ENCODE measurements around the gene CAMTA1.
"Not testable (repeated sequence)": the region's sequence is repeated elsewhere in the genome, so short reads cannot be mapped to it uniquely, and the experiment has no call there.

Gene CAMTA1

DNA sequence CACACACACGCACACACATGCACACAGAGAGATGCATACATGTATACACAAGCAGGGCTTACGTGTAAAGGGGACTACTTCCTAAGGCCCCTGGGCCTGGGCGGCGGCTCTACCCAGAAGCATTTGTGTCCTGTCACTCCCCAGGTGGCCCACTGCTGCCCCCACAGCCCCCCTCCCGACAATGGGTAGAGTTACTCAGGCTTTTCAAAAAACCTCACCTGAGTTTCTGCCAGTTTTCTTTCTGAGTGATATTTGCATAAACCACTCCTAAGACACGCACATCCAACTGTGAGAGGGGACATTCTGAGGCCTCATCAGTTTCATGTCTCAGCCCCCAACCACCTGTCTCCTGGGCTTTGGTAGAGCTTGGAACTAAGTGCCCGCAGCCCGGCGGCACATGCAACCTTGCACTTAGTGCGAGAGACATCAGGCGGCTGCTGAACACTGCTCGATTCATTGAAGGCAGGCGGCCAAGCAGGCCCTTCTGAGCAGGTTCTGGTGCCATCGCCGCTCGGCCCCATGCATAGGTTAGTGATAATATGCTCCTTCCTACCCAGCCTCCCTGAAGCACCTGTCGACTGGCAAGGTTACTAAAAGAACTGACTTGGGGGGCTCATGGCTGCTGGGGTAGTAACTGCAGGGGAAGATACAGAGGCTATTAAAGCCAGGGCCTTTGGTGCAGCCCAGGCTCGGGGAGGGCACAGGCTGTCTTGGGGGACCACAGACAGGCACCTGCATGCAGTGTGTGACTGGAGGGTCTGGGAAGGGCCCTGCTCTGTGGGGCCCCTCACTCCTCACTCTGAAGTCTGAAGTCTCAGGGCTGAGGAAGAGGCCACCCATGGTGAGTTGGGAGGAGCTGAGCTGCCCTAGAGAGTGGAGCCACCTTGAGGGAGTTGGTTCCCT, 621.6 kb downstream of the CAMTA1 start:
- no peak for DNase-seq

DNA sequence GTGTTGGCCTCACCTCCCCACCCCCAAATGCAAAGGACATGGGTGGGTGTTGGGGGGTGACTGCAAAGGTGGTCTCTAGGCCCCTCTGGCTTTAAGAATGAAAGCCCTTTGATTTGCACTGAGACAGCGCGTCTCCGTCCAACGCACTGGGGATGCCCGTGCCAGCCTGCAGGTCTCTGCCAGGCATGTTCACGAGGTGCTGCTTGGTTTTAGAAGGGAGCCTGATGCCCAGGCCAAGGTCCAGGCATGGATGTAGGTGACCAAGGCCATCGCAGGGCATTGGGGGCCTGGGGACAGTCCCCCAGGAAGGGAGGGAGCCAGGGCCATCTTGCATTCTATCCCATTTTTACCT, 622.3 kb downstream of the CAMTA1 start:
- DNase-seq = no peak

DNA sequence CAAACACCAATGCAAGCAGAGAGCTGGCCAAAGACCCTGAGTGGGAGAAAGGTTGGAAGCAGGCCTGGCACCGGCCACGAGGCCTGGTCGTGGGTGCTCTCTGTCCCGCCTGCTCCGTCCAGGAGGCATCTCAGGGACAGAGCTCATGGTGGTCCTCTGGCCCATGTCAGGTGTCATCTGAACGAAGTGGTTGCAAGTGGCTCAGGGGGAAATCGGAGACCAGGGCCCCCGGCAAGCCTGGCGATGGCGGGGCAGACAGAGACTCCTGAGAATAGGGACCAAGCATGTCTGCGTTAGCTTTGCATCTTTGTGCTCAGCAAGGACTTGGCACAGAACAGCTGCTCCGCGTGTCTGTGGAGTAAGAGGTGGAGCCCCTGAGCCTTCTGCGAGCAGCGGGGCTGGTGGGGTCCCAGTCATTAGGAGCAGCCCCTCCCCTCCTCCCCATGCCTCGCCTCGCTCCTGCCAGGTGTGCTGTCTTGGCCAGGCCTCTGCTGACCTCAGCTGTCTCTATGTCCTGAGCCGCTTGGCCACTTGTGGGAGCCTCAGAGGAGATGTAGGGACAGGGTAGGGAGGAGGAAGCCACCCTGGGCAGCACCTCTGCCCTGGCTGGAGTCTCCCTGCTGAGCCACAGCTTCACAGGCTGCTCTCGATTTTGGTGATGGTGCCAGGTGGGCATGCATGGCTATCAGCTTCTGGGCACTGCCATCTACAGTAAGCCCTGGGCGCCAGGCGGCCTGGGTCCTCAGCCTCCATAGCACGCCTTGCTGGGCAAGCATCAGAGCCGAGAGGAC, 622.9 kb downstream of the CAMTA1 start:
- DNase-seq = no peak

DNA sequence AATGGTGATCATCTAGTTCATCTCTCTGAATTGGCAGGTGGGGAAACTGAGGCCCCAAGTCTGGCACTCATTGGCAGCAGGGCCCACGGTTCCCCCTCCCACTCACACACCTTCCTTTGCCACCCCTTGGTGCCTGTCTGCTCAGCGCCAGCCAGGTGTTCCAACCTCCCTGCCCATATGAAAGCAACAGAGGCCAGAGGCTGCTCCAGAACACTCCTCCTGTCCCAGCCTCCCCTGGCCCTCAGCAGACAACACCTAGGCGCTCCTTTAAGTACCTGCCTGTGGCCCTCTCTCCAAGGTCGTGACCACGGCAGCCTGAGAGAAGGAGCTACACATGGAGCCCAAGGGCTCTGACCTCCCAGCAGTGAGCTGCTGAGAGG, 623.5 kb downstream of the CAMTA1 start:
- DNase-seq = no peak

GRCh38 chr1:7409278-7409677, 624.0 kb downstream of the CAMTA1 start:
- DNase-seq = no peak

DNA sequence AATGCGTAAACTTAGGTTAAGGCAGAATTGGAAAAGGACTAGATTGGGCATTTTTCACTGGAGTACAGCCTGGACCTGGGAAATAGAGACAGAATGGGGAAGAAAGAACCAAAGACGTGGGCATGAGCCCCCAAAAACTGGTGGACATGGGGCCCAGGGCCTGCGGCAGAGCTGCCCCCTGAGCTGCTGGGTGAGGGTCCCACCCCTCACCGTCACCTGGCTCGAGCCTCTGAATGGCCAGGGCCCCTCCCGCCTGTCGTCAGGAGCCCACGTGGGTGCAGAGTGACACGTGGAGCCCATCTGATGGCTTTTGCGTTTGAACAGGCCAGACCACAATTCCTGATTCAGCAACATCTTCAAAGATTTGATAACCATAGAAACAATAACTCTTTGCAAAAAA, 624.9 kb downstream of the CAMTA1 start:
- no peak for DNase-seq

DNA sequence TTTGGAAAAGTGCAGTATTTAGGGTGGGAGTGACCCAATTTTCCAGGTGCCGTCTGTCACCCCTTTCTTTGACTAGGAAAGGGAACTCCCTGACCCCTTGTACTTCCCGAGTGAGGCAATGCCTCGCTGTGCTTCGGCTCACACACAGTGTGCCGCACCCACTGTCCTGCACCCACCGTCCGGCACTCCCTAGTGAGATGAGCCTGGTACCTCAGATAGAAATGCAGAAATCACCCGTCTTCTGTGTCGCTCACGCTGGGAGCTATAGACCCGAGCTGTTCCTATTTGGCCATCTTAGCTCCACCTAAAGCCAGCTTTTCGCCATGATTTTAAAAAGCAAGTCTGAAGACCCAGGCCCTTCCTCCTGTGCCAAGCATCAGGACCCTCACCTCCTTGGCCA, 632.4 kb downstream of the CAMTA1 start:
- not testable (repeated sequence) for DNase-seq

DNA sequence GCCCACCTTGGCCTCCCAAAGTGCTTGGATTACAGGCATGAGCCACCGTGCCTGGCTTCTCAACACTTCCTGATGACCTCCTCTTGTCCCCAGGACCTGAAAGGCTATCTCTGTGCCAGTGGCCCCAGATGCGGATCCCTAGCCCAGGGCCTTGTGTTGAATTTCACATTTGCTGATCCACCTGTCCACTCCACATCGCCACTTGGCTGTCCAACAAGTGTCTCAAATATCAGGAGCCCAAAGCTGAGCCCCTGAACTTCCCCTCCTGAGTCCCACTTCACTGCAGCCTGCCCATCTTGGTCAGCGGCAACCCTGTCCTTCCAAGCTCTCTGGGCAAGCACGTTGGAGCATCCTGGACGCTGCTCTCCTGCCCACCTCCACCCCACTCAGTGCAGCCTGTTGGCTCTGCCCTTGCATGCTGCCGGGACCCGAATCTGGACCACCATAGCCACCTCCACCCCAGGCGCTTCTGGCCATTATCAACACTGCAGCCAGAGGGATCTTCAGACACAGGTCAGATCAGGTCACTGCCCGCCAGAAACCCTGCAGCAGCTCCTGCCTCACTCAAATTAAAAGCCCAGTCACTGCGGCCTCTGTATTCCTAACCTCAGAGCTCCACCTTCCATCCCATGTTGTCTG, 633.3 kb downstream of the CAMTA1 start:
- DNase-seq = no peak

DNA sequence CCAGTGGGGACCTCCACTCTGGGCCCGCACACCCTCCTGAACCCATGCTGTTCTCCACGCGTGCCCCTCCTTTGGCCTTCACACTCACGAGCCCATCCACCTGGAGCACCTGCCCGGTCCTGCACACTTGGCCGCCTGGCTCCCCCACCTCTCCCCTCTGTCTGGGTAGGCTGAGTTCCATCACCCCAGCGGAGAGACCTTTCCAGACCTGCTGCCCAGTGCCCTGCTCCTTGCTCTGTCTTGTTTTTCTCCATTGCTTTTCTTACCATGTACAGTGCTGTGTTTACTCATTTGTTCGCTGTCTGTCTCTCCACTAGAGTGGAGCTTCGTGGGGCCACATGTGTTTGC, 634.8 kb downstream of the CAMTA1 start:
- DNase-seq = no peak

DNA sequence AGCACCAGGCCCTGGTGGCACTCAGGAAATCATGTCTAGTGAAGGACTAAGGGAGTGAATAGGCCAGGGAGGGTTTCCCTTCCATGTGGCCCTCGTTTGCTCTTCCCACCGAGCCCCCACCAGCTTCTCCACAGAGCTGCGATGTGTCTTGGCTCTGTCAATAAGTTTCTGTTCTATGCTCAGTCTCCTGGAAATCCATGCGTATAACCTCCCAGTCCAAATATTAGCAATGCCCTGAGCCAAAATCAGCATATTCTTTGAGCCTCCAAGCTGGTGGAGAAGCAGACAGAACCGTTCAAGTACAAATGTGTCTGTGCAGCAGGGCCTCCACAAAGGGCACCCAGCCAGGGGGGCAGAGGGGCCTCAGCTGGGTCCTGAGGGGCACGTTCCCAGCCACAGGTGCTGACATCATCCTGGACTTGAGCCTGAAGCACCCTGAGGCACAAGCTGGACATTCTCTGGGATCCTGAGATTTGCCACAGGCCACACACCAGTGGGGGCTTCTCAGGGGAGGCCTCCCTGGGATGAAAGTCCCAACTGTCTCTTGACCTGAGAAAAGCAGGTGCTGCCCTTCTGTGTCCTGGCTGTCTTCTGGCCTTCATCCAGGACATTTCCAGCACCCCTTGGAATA, 635.3 kb downstream of the CAMTA1 start:
- DNase-seq = no peak

GRCh38 chr1:7421471-7422075, 636.3 kb downstream of the CAMTA1 start:
- no peak for DNase-seq

- DNase-seq = no peak
These were observed 636.8 kb downstream of the CAMTA1 start for GRCh38 chr1:7422081-7422480.

- DNase-seq = no peak
These were observed 637.3 kb downstream of the CAMTA1 start for GRCh38 chr1:7422561-7422960.

- DNase-seq = no peak
These were observed 637.7 kb downstream of the CAMTA1 start for GRCh38 chr1:7422966-7423365.

DNA sequence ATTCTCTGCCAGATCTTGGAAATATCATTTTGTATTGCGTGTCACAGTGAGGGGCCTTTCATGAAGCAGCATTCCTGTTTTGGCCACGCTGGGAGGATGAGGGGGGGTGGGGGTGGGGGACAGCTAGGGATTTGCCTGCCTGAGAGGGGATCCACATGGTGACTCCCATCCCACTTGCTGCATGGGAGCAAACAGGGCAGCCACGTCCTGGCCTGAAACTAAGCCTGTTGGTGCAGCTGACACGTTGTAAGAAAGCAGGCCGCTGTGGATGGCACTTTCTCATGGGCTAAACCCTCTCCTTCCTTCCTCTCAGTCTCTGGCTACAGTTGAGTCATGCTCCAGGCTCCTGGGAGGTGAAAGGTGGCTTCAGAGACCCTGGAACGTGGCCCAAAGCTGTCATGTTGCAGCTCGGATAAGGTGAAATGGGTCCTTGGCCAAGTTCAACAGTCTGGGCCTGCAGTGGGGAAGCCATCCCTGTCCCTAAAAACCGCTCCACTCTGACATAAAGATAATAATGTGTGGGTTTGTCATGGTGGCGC, 639.2 kb downstream of the CAMTA1 start:
- no peak for DNase-seq

- no peak for DNase-seq
These were observed 640.0 kb downstream of the CAMTA1 start for GRCh38 chr1:7425229-7425628.

DNA sequence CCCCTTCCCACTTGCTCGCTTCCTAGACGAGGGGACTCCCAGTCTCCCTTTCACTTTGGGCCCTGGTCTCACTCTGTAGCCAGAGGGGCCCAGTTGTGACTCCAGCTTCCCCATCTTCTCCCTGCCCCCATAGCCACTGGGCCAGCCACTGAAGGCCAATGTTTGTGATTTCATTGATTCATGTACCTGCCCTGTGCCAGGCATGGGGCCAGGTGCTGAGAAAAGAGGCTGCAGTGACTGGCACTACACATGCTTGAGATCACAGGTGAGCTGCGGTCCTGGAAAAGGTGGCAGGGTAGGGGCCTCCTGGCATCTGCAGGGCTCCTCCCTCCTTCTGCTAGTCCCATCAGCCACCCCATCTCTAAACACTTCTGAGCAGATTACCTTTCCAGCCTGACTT, 640.5 kb downstream of the CAMTA1 start:
- DNase-seq = no peak

GRCh38 chr1:7426780-7427604, 641.7 kb downstream of the CAMTA1 start:
- no peak for DNase-seq

DNA sequence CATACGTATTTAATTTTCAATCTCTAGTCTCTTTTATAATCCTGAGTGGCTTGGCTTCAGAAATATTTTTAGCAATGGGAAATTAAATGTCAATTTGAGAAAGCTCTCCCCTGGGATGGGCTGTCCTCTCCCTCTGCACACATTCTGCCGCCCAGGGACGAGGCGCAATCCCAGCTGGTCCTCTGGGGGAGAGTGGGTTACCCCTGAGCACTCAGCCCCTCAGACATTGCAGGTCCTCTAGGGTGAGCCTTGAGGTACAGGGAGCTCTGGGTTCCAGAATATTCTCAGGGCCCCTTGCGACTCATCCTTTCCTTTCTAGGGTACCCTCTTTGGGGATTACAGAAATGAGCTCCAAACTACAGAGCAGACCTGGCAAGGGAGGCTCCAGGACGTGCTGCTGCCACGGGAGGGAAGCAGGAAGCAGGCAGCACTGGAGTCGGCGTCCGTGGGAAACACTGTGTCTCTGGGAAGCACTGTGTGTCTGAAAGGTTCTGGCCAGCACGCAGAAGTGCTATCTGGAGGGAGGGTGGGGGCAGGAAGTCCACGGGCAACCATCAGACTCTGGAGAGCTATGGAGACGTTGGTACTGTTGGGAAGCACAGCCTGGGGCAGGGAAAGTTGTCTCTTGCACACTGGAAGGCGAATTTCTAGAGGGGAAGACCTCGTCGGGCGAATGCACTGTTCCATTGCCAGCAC, 642.5 kb downstream of the CAMTA1 start:
- DNase-seq = no peak

GRCh38 chr1:7429290-7429689, 644.0 kb downstream of the CAMTA1 start:
- no peak for DNase-seq

DNA sequence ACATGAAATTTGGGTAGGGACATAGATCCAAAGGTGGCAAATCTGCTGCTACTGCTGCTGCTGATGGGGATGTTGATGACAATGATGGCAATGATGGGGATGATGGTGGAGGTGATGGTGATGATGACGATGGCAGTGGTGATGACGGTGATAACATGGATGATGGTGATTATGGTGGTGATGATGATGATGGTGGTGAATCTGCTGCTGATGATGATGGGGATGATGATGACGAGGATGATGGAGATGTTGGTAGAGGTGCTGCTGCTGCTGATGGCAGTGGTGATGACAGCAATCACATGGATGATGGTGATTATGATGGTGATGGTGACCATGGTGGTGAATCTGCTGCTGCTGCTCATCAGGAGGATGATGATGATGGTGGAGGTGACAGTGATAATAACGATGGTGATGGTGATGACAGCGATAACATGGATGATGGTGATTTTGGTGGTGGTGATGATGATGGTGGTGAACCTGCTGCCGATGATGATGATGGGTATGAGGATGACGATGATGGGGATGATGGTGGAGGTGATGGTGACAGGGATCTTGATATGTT, 644.9 kb downstream of the CAMTA1 start:
- DNase-seq = no peak

Measured in MV-4-11 (cell line).